NOMO-1 treated with dmso at 0.1 percent for 144 hours (cell line): ENCODE data around the gene EXOC4.

Source experiments
- DNase-seq: peaks from one replicate; lab custom pipeline; 2025; ENCODE audit not compliant: unreplicated experiment; lab: John Stamatoyannopoulos, UW

Gene EXOC4

DNA sequence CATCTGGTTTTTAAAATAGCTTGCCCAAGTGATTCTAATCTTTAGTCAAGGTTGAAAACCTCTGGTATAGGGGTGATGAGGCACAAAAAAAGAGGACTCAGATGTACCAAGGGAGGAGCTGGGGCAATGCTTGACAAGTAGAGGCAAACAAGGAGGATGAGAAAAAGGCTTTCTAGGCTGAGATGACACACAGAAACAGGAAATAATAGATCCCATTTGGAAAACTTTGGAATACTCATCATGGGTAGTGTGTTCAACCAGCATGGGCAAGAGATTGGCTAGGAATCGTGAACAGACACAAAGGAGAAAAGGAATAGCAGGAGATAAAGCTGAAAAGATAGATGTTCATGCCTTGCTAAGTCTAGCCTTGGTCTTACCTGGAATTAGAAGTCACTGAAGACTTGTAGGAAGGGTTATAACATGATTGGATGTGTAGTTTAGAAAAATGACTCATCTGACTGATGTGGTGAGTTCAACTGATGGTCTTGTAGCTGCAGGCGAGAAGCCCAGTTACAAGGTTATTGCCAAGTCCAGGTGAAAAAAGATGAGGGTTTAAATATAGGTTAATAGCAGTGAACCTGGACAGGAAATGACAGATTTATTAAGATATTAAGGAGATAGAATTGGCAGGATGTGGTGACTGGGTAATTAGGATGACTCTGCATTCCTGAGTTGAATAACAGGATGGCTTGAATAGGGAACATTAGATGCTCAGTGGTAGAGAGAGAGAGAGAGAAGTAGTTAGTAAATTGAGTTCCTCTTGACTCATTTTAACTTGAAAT, 660.2 kb downstream of the EXOC4 start:
- no peak for DNase-seq

- no peak for DNase-seq
These were observed 663.7 kb downstream of the EXOC4 start for GRCh38 chr7:133916621-133917020.

- DNase-seq, result no peak
These were observed 666.9 kb downstream of the EXOC4 start for GRCh38 chr7:133919810-133920209.

GRCh38 chr7:133921635-133922182, 668.8 kb downstream of the EXOC4 start:
- DNase-seq, result no peak

DNA sequence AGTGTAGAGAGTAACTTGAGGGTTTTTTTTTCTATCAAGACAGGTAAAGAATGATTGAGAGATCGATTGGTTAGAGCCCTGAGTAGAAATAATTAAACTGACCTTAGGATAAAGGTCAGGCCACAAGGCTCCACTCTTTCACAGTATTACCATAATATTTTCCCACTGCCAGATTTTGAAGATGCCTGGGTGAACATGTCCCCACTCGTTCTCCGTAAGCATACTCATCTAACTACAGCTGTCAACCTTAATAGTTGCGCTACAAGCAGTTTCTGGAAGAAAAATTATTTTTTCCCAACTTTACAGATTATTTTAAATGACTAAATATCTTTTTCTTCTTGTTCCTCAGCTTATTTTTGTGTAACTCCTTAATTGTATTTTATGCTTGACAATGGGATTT, 671.1 kb downstream of the EXOC4 start:
- DNase-seq, result no peak

GRCh38 chr7:133931053-133931452, 678.2 kb downstream of the EXOC4 start:
- no peak for DNase-seq

DNA sequence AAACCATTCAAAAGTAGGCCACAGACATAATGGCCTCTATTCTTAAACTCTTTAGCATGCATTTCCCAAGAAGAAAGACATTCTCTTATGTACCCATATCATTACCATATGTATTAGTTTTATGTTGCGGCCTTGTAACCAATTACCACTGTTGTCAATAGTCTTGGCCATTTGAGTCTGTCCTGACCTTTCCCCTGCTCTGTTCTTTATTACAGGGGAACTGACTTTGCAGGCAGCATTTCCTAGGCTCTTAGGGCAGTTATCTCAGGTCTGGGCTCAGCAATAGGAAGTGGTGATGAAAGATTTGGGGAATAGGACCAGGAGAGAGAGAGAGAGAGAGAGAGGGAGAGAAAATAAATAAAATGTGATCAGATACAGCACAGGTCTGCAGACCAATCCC, 679.7 kb downstream of the EXOC4 start:
- DNase-seq, result no peak

- DNase-seq, result no peak
These were observed 681.5 kb downstream of the EXOC4 start for GRCh38 chr7:133934262-133934976.

DNA sequence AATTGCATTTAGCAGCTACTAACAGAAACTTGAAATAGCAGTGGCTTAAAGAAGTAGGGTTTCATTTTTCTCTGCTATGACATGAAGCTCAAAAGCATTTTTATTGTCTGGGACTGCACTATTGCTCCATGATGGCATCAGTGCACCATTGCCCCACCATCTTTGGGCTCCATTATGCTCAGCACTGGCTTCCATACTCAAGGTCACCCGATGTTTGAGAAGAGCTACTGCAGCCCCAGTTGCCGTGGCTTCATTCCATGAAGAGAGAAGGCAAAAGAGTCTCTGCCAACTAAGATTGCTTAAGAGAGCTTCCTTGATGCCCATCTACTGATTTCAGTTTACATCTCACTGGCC, 682.1 kb downstream of the EXOC4 start:
- no peak for DNase-seq

- DNase-seq, result no peak
These were observed 683.2 kb downstream of the EXOC4 start for GRCh38 chr7:133936074-133936473.

DNA sequence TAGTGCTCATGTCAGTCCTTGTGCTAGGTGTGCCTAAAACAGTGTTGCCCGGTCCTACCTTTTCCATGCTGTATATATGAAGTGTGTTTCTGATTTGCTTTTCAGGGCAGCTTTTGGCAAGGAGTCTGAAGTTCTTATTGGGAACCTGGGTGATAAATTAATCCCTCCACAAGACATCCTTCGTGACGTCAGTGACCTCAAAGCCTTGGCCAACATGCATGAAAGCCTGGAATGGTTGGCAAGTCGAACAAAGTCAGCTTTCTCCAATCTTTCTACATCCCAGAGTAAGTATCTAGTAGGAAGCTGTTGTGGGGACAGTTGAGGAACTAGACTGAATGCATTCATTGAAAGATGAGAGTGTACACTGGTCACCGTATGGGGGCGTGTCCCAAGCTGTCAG, 684.9 kb downstream of the EXOC4 start:
- DNase-seq, result no peak

- no peak for DNase-seq
These were observed 687.5 kb downstream of the EXOC4 start for GRCh38 chr7:133940368-133940767.

- DNase-seq, result no peak
These were observed 688.6 kb downstream of the EXOC4 start for GRCh38 chr7:133941496-133941895.

GRCh38 chr7:133945497-133945896, 692.6 kb downstream of the EXOC4 start:
- no peak for DNase-seq

GRCh38 chr7:133947458-133948254, 694.8 kb downstream of the EXOC4 start:
- no peak for DNase-seq

GRCh38 chr7:133948588-133948987, 695.7 kb downstream of the EXOC4 start:
- DNase-seq, result no peak

GRCh38 chr7:133950855-133951254, 698.0 kb downstream of the EXOC4 start:
- no peak for DNase-seq

GRCh38 chr7:133955208-133955607, 702.3 kb downstream of the EXOC4 start:
- no peak for DNase-seq

GRCh38 chr7:133957845-133958244, 705.0 kb downstream of the EXOC4 start:
- no peak for DNase-seq

GRCh38 chr7:133958822-133959221, 705.9 kb downstream of the EXOC4 start:
- no peak for DNase-seq

GRCh38 chr7:133959505-133959904, 706.6 kb downstream of the EXOC4 start:
- no peak for DNase-seq

DNA sequence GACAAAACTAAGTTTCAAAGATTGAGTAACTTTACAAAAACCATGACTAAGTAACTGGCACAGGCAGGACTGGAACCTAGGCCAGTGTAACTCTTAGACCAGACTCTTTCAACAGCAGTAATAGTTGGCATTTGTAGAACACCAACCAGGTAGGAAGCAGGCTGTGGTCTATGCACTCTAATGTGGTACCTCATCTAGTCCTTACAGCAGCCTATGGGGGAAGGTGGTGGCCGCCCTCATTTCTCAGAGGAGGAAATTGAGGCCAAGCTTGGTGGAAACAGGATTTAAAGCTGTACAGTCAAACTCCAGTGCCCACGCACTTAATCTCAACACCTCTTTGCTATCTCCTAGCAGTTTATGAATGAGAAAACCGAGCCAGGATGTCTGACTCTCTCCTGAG, 708.8 kb downstream of the EXOC4 start:
- no peak for DNase-seq
